GM21528 (cell line): ENCODE results near the gene ADCY2.

Experiments
- ATAC-seq: cut with Tn5 transposase; IDR thresholded peaks from one replicate; pipeline ENCODE4 v1.9.1; 2021; ENCODE audit warnings: mild to moderate bottlenecking, moderate library complexity; ENCODE audit not compliant: unreplicated experiment, low FRiP score

Gene ADCY2

GRCh38 chr5:7642029-7642428 is 246.1 kb downstream of the ADCY2 start:
- no peak for ATAC-seq

GRCh38 chr5:7644723-7645122 is 248.8 kb downstream of the ADCY2 start:
- no peak for ATAC-seq

- no peak for ATAC-seq
These were observed 254.8 kb downstream of the ADCY2 start for GRCh38 chr5:7650755-7651154.

- ATAC-seq = no peak
These were observed 257.1 kb downstream of the ADCY2 start for GRCh38 chr5:7653046-7653445.

- ATAC-seq = no peak
These were observed 261.2 kb downstream of the ADCY2 start for GRCh38 chr5:7657153-7657552.

GRCh38 chr5:7659420-7659819 is 263.5 kb downstream of the ADCY2 start:
- no peak for ATAC-seq

GRCh38 chr5:7662289-7662688 is 266.4 kb downstream of the ADCY2 start:
- ATAC-seq = no peak

GRCh38 chr5:7663808-7664207 is 267.9 kb downstream of the ADCY2 start:
- no peak for ATAC-seq

GRCh38 chr5:7664208-7664607 is 268.3 kb downstream of the ADCY2 start:
- ATAC-seq = no peak

GRCh38 chr5:7667216-7667767 is 271.4 kb downstream of the ADCY2 start:
- ATAC-seq = no peak

- no peak for ATAC-seq
These were observed 272.2 kb downstream of the ADCY2 start for GRCh38 chr5:7668161-7668560.

- ATAC-seq = no peak
These were observed 272.7 kb downstream of the ADCY2 start for GRCh38 chr5:7668627-7669026.

GRCh38 chr5:7671381-7671993 is 275.5 kb downstream of the ADCY2 start:
- ATAC-seq = no peak

- no peak for ATAC-seq
These were observed 277.7 kb downstream of the ADCY2 start for GRCh38 chr5:7673658-7674057.

- ATAC-seq = no peak
These were observed 280.5 kb downstream of the ADCY2 start for GRCh38 chr5:7676455-7676854.

GRCh38 chr5:7678030-7678429 is 282.1 kb downstream of the ADCY2 start:
- ATAC-seq = no peak

- ATAC-seq = no peak
These were observed 283.7 kb downstream of the ADCY2 start for GRCh38 chr5:7679663-7680062.

- no peak for ATAC-seq
These were observed 284.3 kb downstream of the ADCY2 start for GRCh38 chr5:7680260-7680659.

GRCh38 chr5:7682379-7682778 is 286.4 kb downstream of the ADCY2 start:
- ATAC-seq = no peak

GRCh38 chr5:7683753-7684152 is 287.8 kb downstream of the ADCY2 start:
- no peak for ATAC-seq

GRCh38 chr5:7684826-7685225 is 288.9 kb downstream of the ADCY2 start:
- ATAC-seq = no peak

- no peak for ATAC-seq
These were observed 290.9 kb downstream of the ADCY2 start for GRCh38 chr5:7686794-7687193.

GRCh38 chr5:7690557-7690956 is 294.6 kb downstream of the ADCY2 start:
- no peak for ATAC-seq
